Esophagus (tissue), 2 donors: Measurements from ENCODE around the gene EXOG. TPM values are rescaled to one million over a fixed set of nuclear protein-coding genes. Genes with fewer than 3 reads are reported as not detected.

ENCODE experiments used
- H3K27ac ChIP-seq, 2 donors: one replicate each; pipeline ENCODE4 v1.5.1; 2013; ENCODE audit warnings: low read depth in 2 of 2, mild to moderate bottlenecking in 2 of 2, inconsistent platforms in 1 of 2, low read length in 1 of 2, moderate library complexity in 1 of 2
- H3K27me3 ChIP-seq, 2 donors: one replicate each; pipeline ENCODE4 v1.6.1; 2013; ENCODE audit warnings: low read length in 2 of 2, control low read depth in 1 of 2, mild to moderate bottlenecking in 1 of 2; ENCODE audit not compliant: insufficient read depth in 2 of 2, control insufficient read depth in 1 of 2
- H3K36me3 ChIP-seq, 2 donors: one replicate each; pipeline ENCODE4 v1.6.1; 2013; ENCODE audit warnings: low read length in 1 of 2; ENCODE audit not compliant: control insufficient read depth in 2 of 2, insufficient read depth in 2 of 2
- H3K4me1 ChIP-seq, 2 donors: one replicate each; pipeline ENCODE4 v1.6.1; 2013; ENCODE audit warnings: low read length in 1 of 2; ENCODE audit not compliant: control insufficient read depth in 2 of 2, insufficient read depth in 2 of 2
- H3K4me3 ChIP-seq, 2 donors: one replicate each; pipeline ENCODE4 v1.5.1; 2013; ENCODE audit warnings: low read length in 2 of 2, mild to moderate bottlenecking in 2 of 2, low read depth in 1 of 2, moderate library complexity in 1 of 2
- H3K9me3 ChIP-seq, 2 donors: one replicate each; pipeline ENCODE4 v1.6.1; 2013; ENCODE audit warnings: mild to moderate bottlenecking in 2 of 2, low read depth in 1 of 2, low read length in 1 of 2, moderate library complexity in 1 of 2; ENCODE audit not compliant: control insufficient read depth in 2 of 2, insufficient read depth in 1 of 2
- WGBS, 2 donors: extraction: QIAGEN DNeasy Blood & Tissue Kit; methylation state at CpG; one replicate each; pipeline ENCODE4 v1.1.7; 2013; 5-methylcytosine and 5-hydroxymethylcytosine counted together
- polyA plus RNA-seq, 2 donors: library from polyadenylated mRNA; stranded (reverse); fragments of 200-250 nt; gene quantifications; one replicate each; pipeline ENCODE4 v1.2.3, GENCODE V29; 2013
- donor health status: healthy with polysubstance abuse.
- donor health status: Bipolar disorder and iron deficiency.

EXOG gene
- polyA plus RNA-seq, 2 donors = 2.4 to 4.1 TPM

DNA sequence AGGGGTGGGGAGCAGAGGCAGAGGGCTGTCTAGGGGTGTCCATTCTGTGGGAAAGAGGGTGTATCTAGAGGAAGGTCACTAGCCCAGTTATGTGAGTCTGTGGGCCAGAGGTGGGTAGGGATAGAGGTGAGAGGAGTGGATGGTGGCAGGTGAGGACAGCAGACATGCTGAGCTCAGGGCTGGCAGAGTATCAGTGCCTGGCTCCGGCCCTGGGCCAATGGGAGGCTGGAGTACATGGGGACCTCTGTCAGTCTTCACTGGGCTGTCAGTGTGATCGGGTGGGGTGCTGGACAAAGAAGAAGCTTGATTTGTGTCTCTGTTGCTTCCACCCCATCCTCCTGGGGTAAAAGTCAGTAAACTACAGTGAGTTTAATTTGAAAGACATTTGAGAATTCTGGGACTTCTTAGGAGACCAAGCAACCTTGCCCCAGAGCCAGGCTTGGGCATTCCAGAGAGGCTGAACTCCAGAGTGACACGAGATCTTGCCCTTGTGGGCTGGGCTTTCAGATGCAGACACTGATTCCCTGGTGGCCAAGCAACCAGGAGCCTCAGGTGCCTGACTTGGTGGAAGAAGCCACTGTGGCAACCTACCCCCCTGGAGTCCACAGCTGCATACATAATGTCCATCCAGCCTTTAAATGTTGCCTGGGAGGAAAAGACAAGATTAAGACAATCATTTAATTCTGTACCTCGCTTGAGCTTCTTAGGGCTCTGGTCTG is 60.7 kb downstream of the EXOG start:
- Histone ChIP-seq H3K36me3 (no peaks in the 10 kb centered on the region), H3K27ac (no peak overlapping the region), H3K27me3 (no peaks in the 10 kb centered on the region), H3K9me3 (no peaks in the 10 kb centered on the region), H3K4me1 (no peaks in the 10 kb centered on the region), H3K4me3 (no peak overlapping the region)
- WGBS, 2 donors = 79 to 83% methylated on average over 4 of the region's 4 CpGs

DNA sequence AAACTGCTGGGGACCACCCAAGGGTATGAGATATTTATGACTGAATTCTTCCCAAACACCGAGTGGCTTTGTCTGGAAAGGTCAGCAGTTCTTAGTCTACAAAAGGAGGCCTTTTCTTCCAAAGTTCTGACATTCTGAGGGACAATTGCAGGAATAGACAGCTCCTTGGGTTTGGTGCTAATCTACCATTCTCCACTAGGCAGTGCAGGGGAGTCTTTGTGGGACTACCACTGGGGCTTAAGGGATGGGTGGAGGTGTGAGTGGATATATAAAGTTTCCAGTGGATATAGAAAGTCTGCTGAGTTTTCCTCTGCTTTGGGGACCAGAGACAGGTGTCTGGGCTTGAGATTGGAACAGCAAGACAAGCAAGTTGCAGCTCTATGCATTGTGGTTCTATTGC is 62.7 kb downstream of the EXOG start:
- no peaks in the 10 kb centered on the region for H3K4me1 ChIP-seq
- WGBS, 2 donors = 63 to 80% methylated on average over 1 of the region's 1 CpG

DNA sequence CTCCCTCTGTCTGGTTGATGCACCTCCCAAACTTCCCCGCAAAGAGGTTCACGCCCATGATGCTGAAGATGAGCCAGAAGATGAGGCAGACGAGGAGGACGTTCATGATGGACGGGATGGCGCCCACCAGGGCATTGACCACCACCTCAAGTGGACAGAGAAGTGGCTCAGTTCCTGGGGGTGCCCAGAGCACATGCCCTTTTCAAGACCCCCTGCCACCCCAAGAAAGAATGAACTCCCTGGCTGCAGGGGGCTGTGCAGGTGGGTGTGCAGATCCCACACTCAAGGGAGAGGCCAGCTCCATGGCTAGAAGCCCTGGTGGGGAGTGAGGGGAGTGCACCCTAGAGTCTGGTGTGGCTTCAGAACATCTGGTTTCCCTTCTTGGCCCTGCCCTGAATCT is 64.1 kb downstream of the EXOG start:
- no peaks in the 10 kb centered on the region for H3K9me3 ChIP-seq
- H3K4me1 ChIP-seq = no peaks in the 10 kb centered on the region
- H3K27me3 ChIP-seq = no peaks in the 10 kb centered on the region
- H3K36me3 ChIP-seq = no peaks in the 10 kb centered on the region
- no peak overlapping the region for H3K4me3 ChIP-seq
- H3K27ac ChIP-seq = no peak overlapping the region
- WGBS, 2 donors = 91 to 94% methylated on average over 6 of the region's 6 CpGs

More for the DNA sequence above, 62.7 kb downstream of the EXOG start:
- no peaks in the 10 kb centered on the region for H3K36me3 ChIP-seq
- H3K27me3 ChIP-seq = no peaks in the 10 kb centered on the region
- no peak overlapping the region for H3K4me3 ChIP-seq
- no peaks in the 10 kb centered on the region for H3K9me3 ChIP-seq
- H3K27ac ChIP-seq = no peak overlapping the region

DNA sequence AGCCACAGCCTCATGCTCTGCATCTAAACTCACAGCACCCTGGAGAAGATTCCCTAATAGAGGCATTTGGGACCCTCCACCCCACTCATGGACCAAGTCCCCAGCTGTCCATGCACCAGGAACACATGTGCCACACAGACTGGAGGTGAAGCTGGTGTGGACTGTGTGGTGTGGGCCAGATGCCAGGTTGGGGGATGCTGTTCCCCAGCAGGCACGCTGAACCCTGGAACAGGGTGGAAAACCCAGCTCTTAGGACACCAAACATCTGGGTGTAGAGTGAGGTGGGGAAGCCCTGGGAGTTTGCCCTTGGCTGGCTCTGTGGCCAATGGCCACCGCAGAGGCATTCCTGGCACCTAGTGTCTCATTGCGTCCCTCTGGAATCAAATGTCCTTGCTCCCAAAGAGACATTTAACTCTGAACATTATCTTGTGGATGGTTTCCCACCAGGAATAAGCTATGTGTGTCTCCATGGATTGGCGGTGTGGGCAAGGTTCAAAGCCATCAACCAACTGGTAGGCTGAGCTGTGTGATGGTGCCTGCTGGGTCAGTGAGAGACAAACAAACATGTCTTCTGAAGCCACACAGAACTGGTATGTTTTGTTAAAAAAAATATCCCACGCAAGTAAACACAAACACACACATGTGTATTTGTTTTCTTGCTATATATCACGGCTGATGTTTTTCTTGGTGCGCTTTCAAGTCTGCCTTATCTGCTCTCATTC is 65.0 kb downstream of the EXOG start:
- no peak overlapping the region for H3K4me3 ChIP-seq
- H3K36me3 ChIP-seq = no peaks in the 10 kb centered on the region
- no peaks in the 10 kb centered on the region for H3K4me1 ChIP-seq
- H3K27me3 ChIP-seq = no peaks in the 10 kb centered on the region
- no peak overlapping the region for H3K27ac ChIP-seq
- WGBS, 2 donors = 87 to 90% methylated on average over 7 of the region's 7 CpGs
- H3K9me3 ChIP-seq = no peaks in the 10 kb centered on the region

DNA sequence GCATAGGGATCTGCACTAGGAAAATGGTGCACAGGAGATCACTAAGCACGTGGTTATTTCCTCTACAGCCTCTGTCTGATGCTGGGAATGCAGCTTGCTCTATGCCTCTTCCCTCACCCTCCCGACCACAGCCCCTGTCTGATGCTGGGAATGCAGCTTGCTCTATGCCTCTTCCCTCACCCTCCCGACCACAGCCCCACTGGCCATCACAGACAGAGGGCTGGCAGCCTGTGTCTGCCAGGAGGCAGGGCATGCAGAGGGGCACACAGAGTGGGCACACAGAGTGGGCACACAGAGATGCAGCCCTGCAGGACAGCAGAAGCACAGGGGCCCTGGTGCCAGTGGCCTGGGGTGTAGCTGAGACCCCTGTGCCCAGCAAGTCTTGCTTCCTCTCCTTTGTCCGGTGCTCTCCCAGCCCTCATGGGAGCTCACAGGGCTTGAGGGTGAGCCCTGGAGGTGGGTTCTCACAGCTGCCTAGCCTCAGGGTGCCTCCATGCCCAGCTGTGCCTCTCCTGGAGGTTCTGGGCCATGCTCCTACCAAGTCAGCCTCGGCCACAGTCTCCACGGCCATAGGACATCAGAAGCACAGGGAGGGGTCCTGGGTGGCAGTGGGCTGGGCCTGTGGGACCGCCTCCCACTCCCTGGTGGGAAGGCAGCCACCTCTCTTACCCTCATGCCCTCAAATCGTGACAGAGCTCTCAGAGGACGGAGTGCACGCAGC is 65.8 kb downstream of the EXOG start:
- 67 to 75% methylated on average over 10 of the region's 10 CpGs for WGBS, 2 donors
- Histone ChIP-seq H3K27ac (no peak overlapping the region), H3K27me3 (no peaks in the 10 kb centered on the region), H3K36me3 (no peaks in the 10 kb centered on the region), H3K9me3 (no peaks in the 10 kb centered on the region), H3K4me1 (no peaks in the 10 kb centered on the region), H3K4me3 (no peak overlapping the region)

DNA sequence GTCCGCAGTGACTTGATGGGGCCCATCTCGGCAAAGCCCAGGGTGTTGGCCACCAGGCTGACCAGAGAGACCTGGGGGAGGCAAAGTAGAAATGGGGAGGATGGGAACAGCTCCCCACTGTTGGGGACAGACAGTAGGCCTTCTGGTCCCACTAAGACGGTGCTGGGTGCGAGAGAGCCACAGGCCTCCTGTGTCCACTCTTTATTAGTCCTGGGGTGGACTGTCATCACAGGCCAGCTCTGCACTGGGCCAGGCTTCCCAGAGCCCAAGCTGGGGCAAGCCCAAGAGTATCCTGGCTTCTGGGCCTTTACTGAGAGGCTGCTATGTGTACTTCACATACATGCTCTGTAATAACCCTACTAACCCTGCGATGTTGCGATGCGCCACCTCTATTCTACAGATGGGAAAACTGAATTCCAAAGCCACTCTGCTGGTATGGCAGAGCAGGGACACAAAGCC is 66.4 kb downstream of the EXOG start:
- no peaks in the 10 kb centered on the region for H3K4me1 ChIP-seq
- no peak overlapping the region for H3K4me3 ChIP-seq
- H3K36me3 ChIP-seq = no peaks in the 10 kb centered on the region
- no peaks in the 10 kb centered on the region for H3K9me3 ChIP-seq
- H3K27ac ChIP-seq = no peak overlapping the region
- whole genome bisulfite sequencing, 2 donors = 98% methylated on average over 7 of the region's 7 CpGs
- no peaks in the 10 kb centered on the region for H3K27me3 ChIP-seq

DNA sequence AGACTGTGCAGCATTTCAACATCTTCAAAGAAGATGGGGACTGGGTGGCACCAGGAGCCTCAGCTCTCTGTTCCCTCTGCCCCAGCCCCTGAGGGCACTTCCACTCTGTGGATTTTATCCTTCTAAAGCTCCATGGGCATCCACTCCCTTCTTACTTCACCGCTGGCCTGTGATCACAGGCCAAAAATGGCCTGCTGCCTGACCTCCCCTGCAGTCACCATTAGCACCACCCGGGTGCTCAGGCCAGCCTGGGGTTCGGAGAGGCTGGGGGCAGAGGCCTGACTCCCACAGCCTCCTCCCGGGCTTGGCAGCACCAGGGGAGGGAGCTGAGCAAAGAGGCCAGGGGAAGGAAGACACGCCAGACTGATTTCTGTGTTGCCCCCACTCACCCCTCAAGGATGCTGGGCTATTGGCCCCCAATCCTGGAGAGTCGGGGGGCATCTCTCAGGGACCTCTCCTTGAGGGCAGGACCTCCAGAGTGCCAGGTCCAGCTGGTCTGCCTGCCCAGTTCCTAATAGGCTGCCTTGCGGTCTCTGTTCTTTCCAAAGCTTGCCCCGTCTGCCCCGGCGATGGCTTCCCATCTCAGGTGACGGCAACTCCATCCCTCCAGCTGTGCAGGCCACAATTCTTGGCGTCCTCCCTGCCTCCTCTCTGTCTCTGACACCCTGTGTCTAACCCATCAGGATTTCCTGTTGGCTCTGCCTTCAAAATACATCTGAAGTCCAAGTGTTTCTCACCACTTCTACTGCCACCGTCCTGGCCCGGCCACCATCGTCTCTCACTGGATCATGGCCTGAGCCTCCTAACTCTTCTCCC is 67.1 kb downstream of the EXOG start:
- no peak overlapping the region for H3K27ac ChIP-seq
- H3K36me3 ChIP-seq = no peaks in the 10 kb centered on the region
- 82 to 85% methylated on average over 15 of the region's 15 CpGs for WGBS, 2 donors

DNA sequence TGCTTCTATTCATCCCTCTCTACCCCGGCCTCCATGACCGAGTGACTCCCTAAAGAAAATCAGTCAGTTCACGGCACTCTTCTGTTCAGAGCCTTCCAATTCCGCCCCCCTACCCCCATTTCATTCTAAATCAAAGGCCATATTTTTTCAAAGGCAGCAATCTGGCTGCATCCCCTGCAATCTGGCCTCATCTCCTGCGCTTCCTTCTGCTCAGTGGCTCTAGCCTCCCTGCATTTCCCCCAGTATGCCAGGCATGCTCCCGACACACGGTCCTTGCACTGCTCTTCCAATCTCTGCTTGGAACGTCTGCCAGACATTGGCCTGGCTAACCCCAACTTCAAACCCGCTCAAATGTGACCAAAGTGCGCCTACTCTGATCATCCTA is 67.7 kb downstream of the EXOG start:
- Histone ChIP-seq H3K36me3 (no peaks in the 10 kb centered on the region), H3K4me1 (no peaks in the 10 kb centered on the region), H3K4me3 (no peak overlapping the region), H3K27me3 (no peaks in the 10 kb centered on the region), H3K9me3 (no peaks in the 10 kb centered on the region), H3K27ac (no peak overlapping the region)
- 90 to 91% methylated on average over 10 of the region's 10 CpGs for WGBS, 2 donors

More for the DNA sequence above, 67.1 kb downstream of the EXOG start:
- Histone ChIP-seq H3K9me3 (no peaks in the 10 kb centered on the region), H3K4me3 (no peak overlapping the region), H3K4me1 (no peaks in the 10 kb centered on the region), H3K27me3 (no peaks in the 10 kb centered on the region)

DNA sequence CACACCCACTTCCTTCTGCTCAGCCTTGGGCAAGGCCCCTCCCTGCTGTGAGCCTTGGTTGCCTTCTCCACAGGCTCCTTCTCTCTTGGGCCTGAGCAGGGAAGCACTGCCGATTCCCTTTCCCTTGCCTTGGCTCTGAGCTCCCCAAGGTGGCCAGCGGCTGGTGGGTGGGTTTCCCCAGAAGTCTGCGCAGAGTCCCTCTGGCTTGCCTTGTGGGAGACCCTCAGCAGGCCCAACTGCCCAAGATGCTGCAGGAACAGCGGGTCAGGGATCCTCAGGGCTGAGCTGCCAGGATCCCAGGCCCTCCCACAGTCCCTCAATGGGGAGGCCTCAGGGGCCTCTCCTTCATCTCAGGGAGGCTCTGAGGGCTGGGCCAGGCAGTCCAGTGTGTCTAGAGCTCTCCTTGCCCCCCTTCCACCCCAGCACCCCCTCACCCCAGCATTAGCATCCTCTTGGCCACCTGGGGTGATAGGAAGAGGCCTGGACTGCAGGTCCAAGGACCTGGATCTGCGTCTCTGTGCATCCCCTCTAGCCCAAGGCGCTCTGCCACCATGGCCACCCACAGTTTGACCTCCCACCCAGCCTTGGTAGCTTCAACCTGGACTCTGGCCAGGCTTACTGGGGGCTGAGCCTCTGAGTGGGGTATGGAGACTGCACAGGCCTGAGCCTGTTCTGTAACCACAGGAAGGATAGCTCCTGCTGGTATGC is 68.6 kb downstream of the EXOG start:
- Histone ChIP-seq H3K9me3 (no peaks in the 10 kb centered on the region), H3K36me3 (no peaks in the 10 kb centered on the region), H3K27ac (no peak overlapping the region), H3K4me3 (no peak overlapping the region), H3K4me1 (no peaks in the 10 kb centered on the region), H3K27me3 (no peaks in the 10 kb centered on the region)
- 96 to 98% methylated on average over 5 to 6 of the region's 6 CpGs for WGBS, 2 donors
